HG02610 (cell line): Measurements from ENCODE around the gene KEAP1.

ENCODE experiments used
- ATAC-seq: cut with Tn5 transposase; IDR thresholded peaks from one replicate; pipeline ENCODE4 v1.9.1; 2021; ENCODE audit warnings: mild to moderate bottlenecking, moderate library complexity; ENCODE audit not compliant: unreplicated experiment

Gene KEAP1

GRCh38 chr19:10525636-10526035 is 22.5 kb upstream of the KEAP1 start:
- ATAC-seq: no peak

DNA sequence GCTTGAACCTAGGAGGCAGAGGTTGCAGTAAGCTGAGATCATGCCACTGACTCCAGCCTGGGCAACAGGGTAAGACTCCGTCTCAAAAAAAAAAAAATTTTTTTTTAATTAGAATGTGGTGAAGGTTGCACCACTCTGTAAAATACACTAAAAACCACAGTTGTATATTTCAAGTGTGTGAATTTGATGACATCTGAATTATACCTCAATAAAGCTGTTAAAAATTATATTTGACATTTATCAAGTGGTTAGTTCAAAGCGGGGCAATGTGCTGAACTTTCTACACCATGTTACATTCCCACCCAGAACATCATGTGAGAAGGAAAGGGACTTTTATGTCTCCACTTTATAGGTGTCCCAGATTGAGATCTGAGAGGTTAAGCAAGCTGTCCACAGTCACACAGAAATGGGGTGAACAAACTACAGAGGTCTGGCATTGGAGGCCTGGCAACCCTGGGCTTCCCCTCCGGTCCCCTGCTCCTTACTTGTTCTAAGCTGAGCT is 20.0 kb upstream of the KEAP1 start:
- ATAC-seq: no peak

GRCh38 chr19:10521461-10522171 is 18.5 kb upstream of the KEAP1 start:
- ATAC-seq: no peak

GRCh38 chr19:10520652-10521318 is 17.6 kb upstream of the KEAP1 start:
- ATAC-seq: no peak

DNA sequence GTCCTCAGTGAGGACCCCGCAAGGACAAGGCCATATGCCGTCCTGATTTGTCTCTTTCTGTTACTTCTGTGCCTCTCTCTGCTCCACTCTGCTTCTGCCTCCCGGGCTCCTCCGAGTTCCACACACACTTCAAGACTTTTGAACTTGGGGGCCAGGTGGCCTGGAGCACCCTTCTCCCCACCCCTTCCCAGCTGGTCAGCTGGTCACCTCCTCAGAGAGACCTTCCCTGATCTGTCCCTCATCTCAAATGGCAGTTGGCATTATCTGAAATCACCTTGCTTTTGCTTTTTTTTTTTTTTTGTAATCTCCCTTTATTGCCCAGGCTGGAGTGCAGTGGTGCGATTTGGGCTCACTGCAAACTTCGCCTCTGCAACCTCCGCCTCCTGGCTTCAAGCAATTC is 16.3 kb upstream of the KEAP1 start:
- no peak for ATAC-seq

GRCh38 chr19:10518444-10519361 is 15.5 kb upstream of the KEAP1 start:
- ATAC-seq: no peak

DNA sequence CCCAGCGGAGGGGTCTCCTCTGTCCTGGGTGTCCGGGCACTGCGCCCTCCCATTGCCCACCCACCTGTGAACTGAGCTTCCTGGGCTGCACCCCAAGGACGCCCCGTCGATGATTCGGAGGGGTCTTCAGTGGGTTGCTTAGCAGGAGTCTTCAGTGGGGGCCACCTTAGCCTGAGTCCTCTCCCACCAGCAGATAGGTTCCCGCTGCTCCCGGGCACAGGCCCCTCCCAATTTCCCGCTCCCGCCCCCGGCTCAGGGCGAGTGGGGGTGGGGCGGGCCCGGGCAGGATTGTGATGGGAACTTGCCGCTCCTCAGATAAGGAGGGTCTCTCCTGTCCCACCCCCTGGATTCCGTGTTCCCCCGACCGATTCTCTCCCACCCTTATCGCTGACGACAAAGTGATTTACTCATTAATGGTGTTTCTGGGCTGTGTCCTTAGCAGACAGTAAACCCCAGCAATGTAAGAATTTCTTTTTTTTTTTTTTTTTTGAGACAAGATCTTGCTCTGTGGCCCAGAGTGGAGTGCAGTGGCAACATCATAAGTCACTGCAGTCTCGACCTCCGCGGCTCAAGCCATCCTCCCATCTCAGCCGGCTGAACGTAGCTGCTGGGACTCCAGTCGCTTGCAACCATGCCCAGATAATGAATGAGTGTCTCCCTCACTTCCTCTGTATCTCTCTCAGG is 14.7 kb upstream of the KEAP1 start:
- no peak for ATAC-seq

GRCh38 chr19:10517361-10517759 is 14.2 kb upstream of the KEAP1 start, which contains the start of gene S1PR5:
Gene S1PR5 (minus strand): TSS chr19:10517447. CDS start chr19:10515011, 2,436 bp downstream.
- no peak for ATAC-seq

GRCh38 chr19:10516671-10517286 is 13.6 kb upstream of the KEAP1 start:
- ATAC-seq: no peak

DNA sequence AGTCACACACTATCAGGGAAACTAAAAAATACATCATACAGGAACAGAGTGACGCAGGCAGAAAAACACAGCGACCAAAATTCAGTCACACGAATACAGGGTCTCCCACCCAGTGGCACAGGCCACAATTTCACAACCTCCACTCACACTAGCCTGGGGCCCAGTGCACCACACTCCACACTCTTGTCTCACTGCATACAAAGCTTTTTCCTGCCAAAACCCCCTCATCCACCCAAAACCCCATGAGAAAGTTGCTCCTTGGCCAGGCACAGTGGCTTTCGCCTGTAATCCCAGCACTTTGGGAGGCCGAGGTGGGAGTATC is 12.9 kb upstream of the KEAP1 start:
- no peak for ATAC-seq

GRCh38 chr19:10514211-10515145 is 11.3 kb upstream of the KEAP1 start:
- ATAC-seq: no peak

GRCh38 chr19:10513223-10513622 is 10.1 kb upstream of the KEAP1 start:
- ATAC-seq: no peak

DNA sequence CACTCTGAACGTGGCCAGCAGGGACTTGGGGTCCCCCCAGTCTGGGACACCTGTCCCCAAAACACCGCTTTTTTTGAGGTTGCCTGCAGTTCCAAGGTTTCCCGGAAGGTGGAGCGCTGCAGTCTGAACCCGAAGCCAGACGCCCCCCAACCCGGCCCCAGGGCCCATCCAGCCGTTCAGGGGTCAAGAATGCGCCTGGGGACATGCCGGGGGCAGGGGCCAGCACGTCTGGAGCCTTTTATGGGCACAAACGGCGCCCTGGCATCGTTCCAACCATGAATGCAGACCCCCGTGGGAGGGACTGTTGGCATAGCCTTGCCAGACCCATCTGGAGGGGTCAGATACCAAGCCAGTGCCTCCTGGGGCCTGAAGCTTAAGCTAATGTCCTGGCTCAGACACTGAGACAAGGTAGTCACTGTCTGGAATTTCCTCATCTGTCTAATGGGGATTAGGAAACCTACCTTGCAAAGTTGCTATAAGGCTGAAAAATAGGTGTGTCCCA is 7.2 kb upstream of the KEAP1 start:
- ATAC-seq: no peak

- ATAC-seq: no peak
Measured at GRCh38 chr19:10508707-10509106, 5.6 kb upstream of the KEAP1 start.

- ATAC-seq: no peak
Measured at GRCh38 chr19:10508036-10508435, 4.9 kb upstream of the KEAP1 start.

DNA sequence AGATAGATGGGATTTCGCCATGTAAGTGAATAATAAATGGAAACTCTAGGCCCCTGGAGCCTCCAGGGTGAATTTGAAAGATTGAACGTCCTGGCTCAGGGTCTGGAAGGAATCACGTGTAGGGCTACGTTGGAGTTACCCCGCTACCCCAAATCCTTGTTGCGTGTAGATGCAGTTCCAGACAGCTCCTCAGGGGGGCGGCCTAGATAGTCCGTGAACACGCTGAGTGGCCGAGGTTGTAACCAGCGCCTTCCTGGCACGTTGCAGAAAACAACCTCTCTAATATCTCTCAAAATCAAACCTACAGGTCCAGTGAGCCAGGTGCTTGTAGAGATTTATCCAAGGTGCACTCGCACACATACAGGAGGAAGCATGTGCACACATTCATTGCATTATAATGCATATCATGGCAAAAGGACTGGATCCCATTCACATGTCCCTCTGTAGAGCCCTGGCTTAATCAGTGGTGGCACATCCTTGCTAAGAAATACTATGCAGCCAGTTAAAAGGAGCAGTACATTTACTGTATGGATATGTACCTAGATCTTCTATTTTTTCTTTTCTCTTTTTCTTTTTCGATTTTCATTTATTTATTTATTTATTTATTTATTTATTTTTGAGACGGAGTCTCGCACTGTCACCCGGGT is 2.5 kb upstream of the KEAP1 start:
- ATAC-seq: no peak

GRCh38 chr19:10502524-10503001 is 593 bp downstream of the KEAP1 start:
- ATAC-seq: peak; percentile 82

- peak; percentile 26 for ATAC-seq
Measured at GRCh38 chr19:10501971-10502523, 1.1 kb downstream of the KEAP1 start.
